Breast epithelium (tissue), 4 donors: ENCODE results near the gene PP2D1. TPM values are rescaled to one million over a fixed set of nuclear protein-coding genes. Genes with fewer than 3 reads are reported as not detected.

Source experiments
- DNase-seq, 2 donors: peaks; one replicate each; pipeline ENCODE4 v3.0.0-alpha.2; 2019; ENCODE audit warnings: low spot score in 2 of 2
- H3K27ac ChIP-seq, 2 donors: fragments of 200-600 bp; sonication (generic) in 1 of 2; one replicate each; pipeline ENCODE4 v1.5.1; 2016 to 2019; ENCODE audit warnings: mild to moderate bottlenecking in 1 of 2
- H3K27me3 ChIP-seq, 2 donors: fragments of 200-600 bp; sonication (generic) in 1 of 2; one replicate each; pipeline versions ENCODE4 v1.5.1 to v1.6.0; 2017 to 2019; ENCODE audit warnings: control low read depth in 1 of 2, mild to moderate bottlenecking in 1 of 2
- H3K36me3 ChIP-seq: fragments of 200-600 bp; one replicate; pipeline ENCODE4 v1.5.1; 2019
- H3K4me1 ChIP-seq, 2 donors: fragments of 200-600 bp; sonication (generic); one replicate each; pipeline ENCODE4 v1.5.1; 2016 to 2019; ENCODE audit warnings: control low read depth in 1 of 2
- H3K4me3 ChIP-seq, 3 donors: fragments of 200-600 bp; sonication (generic); 1 replicate in 2 of 3; 2 replicates in 1 of 3; pipeline ENCODE4 v1.5.1; 2016 to 2019; ENCODE audit warnings: mild to moderate bottlenecking in 3 of 3, moderate library complexity in 2 of 3
- H3K9me3 ChIP-seq, 2 donors: fragments of 200-600 bp; sonication (generic) in 1 of 2; one replicate each; pipeline ENCODE4 v1.5.1; 2016 to 2019; ENCODE audit warnings: control low read depth in 1 of 2
- POLR2A ChIP-seq: fragments of 450-650 bp; IDR thresholded peaks from one replicate; pipeline ENCODE4 v1.6.1; 2016; ENCODE audit warnings: antibody characterized with exemption, mild to moderate bottlenecking, moderate library complexity
- POLR2AphosphoS5 ChIP-seq, 3 donors: sonication (generic); formaldehyde crosslinking; IDR thresholded peaks; one replicate each; pipeline ENCODE4 v1.6.1; 2017; ENCODE audit warnings: antibody characterized with exemption in 3 of 3
- intact Hi-C: fragments of 100-400 bp; cut with DNase I; formaldehyde crosslinking; loops from one replicate; pipeline ENCODE4 v1.15.1; 2023; ENCODE audit warnings: low total_unique reads
- total RNA-seq, 3 donors: library from RNA; depleted of rRNA; stranded (reverse); fragments of >200 nt; gene quantifications; one replicate each; pipeline ENCODE4 v1.1.0, GENCODE V29; 2016
- TF ChIP-seq, protein P1 (sequence below), 3 donors: fragments of 450-650 bp; IDR thresholded peaks; one replicate each; pipeline ENCODE4 v1.5.1; 2016 to 2017; ENCODE audit warnings: antibody characterized with exemption in 3 of 3, mild to moderate bottlenecking in 3 of 3, moderate library complexity in 3 of 3

The PP2D1 gene
- total RNA-seq, 3 donors from 2014 or later: not detected

DNA sequence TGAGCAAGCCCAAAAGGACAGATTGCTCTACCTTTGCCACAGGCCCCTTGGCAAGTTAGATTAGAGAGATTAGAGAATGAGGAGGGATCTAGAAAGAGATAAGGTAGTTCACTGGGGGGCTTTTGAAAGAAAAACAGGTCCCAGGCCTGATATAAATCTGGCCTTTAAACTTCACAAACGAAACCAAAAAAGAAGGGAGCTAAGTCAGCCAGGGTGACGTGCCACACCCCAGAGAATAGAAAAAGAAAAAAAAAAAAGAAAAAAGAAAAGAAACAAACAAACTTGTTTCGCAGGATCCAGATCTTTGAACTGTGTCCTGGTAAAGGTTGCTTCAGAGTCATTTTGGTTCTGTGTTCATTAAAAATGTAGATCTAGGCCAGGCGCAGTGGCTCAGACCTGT is 31.8 kb upstream of the PP2D1 start:
- peaks cover 0 to 1% of the 10 kb centered on the region in 2 donors for H3K4me1 ChIP-seq
- DNase-seq: no peak
- no peaks in the 10 kb centered on the region for H3K27me3 ChIP-seq
- H3K4me3 ChIP-seq: peak overlapping the region; percentile 17 to 30 (median 20)
- intact Hi-C loops: no loop called here
- H3K36me3 ChIP-seq: no peaks in the 10 kb centered on the region
- TF ChIP-seq, protein P1, sequence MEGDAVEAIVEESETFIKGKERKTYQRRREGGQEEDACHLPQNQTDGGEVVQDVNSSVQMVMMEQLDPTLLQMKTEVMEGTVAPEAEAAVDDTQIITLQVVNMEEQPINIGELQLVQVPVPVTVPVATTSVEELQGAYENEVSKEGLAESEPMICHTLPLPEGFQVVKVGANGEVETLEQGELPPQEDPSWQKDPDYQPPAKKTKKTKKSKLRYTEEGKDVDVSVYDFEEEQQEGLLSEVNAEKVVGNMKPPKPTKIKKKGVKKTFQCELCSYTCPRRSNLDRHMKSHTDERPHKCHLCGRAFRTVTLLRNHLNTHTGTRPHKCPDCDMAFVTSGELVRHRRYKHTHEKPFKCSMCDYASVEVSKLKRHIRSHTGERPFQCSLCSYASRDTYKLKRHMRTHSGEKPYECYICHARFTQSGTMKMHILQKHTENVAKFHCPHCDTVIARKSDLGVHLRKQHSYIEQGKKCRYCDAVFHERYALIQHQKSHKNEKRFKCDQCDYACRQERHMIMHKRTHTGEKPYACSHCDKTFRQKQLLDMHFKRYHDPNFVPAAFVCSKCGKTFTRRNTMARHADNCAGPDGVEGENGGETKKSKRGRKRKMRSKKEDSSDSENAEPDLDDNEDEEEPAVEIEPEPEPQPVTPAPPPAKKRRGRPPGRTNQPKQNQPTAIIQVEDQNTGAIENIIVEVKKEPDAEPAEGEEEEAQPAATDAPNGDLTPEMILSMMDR (IDR thresholded peaks at IDR 0.05): no peak
- TF ChIP-seq POLR2A (no peak), POLR2AphosphoS5 (IDR thresholded peaks at IDR 0.05) (no peak)
- peak overlapping the region; percentile 8 to 77 for H3K27ac ChIP-seq
- no peaks in the 10 kb centered on the region for H3K9me3 ChIP-seq

DNA sequence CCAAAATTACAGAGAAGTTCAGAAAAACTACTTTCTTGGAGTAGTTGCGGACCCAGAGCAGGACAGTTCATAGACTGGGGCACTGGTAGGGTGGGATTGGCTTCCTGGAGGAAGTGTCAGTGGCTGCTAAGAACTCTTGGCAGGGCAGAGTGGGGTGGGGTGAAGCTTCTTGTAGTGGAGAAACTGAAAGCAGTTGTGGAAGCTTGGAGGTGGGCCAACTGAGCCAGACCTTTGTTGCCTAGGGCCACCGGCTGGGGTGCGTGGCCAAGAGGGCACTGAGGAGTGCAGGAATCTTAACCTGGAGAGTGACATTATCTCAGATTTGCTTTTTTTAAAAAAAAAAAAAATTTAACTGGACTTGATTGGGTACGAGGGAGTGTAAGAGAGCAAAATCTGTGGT is 31.3 kb upstream of the PP2D1 start:
- DNase-seq: peak; percentile 67 to 75
- TF ChIP-seq POLR2A: no peak
- peaks cover 0 to 5% of the 10 kb centered on the region in 2 donors for H3K4me1 ChIP-seq
- H3K27me3 ChIP-seq: no peaks in the 10 kb centered on the region
- no peaks in the 10 kb centered on the region for H3K36me3 ChIP-seq
- peak overlapping the region; percentile 65 to 77 for H3K27ac ChIP-seq
- no peaks in the 10 kb centered on the region for H3K9me3 ChIP-seq
- H3K4me3 ChIP-seq: peak overlapping the region; percentile 17 to 30 (median 20)
- intact Hi-C loops: no loop called here

DNA sequence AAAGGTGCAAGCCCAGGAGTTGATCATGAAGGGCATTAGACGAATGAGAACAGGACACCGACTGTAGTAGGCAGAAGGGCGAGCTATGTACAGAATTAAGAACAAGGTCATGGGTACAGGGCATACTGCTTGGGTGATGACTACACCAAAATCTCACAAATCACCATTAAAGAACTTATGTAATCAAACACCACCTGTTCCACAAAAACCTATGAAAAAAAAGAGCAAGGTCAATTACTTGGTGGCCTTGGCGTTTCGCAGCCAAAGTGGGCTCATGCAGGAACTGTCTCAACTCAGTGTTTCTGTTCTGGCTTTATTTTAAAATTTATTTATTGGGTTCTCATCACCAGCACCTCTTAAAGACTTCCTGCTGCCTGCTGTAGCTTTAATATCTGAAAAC is 30.3 kb upstream of the PP2D1 start:
- TF ChIP-seq POLR2AphosphoS5 (IDR thresholded peaks at IDR 0.05) (no peak), POLR2A (no peak)
- TF ChIP-seq, protein P1 (IDR thresholded peaks at IDR 0.05): no peak
- no peaks in the 10 kb centered on the region for H3K27me3 ChIP-seq
- intact Hi-C loops: no loop called here
- H3K9me3 ChIP-seq: no peaks in the 10 kb centered on the region
- peaks cover 0 to 6% of the 10 kb centered on the region in 2 donors for H3K4me1 ChIP-seq
- no peak for DNase-seq
- no peaks in the 10 kb centered on the region for H3K36me3 ChIP-seq
- no peak overlapping the region for H3K4me3 ChIP-seq
- H3K27ac ChIP-seq: peak overlapping the region in 1 of 2 donors; percentile 94

DNA sequence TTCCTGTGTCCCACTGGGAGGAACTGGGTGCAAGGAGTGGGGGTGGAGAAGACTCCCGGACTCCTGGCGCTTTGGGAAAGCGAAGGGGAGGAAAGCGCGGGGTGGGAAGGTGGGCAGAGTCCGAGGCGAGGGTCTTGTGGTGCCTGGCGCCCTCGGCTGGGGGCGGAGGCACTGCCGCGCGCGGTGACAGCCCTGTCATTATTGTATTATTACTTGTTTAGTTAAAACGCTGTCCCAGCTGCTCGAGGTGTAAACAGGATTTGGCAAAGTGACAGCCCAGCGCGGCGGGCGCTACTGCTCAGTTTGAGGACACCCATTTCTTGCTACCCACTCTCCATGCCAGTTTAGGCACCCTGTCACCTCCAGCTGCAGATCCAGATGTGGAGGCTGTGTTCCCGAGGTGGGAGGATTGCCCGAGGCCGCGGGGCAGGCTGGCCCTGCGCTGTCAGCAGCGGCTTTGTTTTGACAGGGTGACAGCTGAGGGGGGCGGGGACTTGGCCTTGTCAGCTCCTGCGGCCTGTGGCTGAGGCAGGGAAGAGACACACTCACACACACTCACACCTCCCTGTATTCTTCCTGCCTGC is 29.2 kb upstream of the PP2D1 start:
- H3K36me3 ChIP-seq: no peaks in the 10 kb centered on the region
- peaks cover 0 to 6% of the 10 kb centered on the region in 2 donors for H3K4me1 ChIP-seq
- peak; percentile 73 to 85 for DNase-seq
- peak overlapping the region; percentile 94 for H3K27ac ChIP-seq
- H3K9me3 ChIP-seq: no peaks in the 10 kb centered on the region
- intact Hi-C loops: no loop called here
- H3K4me3 ChIP-seq: peak overlapping the region; percentile 88 to 92 (median 89)
- TF ChIP-seq POLR2AphosphoS5 (IDR thresholded peaks at IDR 0.05): peak in 1 of 3 donors; percentile 41
- TF ChIP-seq, protein P1 (IDR thresholded peaks at IDR 0.05): no peak
- H3K27me3 ChIP-seq: no peaks in the 10 kb centered on the region

DNA sequence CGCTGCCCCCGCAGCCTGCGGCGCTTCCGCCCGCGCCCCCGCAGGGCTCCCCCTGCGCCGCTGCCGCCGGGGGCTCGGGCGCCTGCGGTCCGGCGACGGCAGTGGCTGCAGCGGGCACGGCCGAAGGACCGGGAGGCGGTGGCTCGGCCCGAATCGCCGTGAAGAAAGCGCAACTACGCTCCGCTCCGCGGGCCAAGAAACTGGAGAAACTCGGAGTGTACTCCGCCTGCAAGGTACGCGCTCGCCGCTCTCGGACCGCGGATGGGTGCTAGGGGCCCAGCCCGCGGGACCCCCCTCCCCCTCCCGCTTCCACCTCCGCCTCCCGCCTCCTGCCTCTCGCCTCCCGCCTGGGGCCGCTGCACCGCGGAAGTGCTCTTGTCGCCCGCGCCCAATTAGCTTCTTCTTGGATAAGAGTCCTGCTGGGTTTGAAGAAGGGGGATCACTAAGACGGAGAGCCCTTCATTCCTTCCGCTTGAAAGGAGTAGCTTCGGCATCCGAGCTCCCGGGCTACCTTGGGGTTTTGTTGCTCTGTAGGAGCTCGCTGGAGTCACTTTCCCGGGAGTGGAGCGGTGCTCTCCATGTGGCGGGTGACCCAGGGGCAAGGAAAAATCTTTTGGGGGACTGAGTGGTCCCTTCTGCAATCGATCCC is 28.6 kb upstream of the PP2D1 start:
- H3K36me3 ChIP-seq: no peaks in the 10 kb centered on the region
- peak overlapping the region; percentile 88 to 92 (median 89) for H3K4me3 ChIP-seq
- peak; percentile 51 to 66 for DNase-seq
- TF ChIP-seq POLR2A: no peak
- TF ChIP-seq, protein P1 (IDR thresholded peaks at IDR 0.05): no peak
- TF ChIP-seq POLR2AphosphoS5 (IDR thresholded peaks at IDR 0.05): peak in 2 of 3 donors; percentile 24 to 33
- no peaks in the 10 kb centered on the region for H3K9me3 ChIP-seq
- peaks cover 0 to 6% of the 10 kb centered on the region in 2 donors for H3K4me1 ChIP-seq
- peak overlapping the region; percentile 94 for H3K27ac ChIP-seq
- no peaks in the 10 kb centered on the region for H3K27me3 ChIP-seq
- intact Hi-C loops: no loop called here
